ENCODE data around the gene LPO. TPM values are rescaled to one million over a fixed set of nuclear protein-coding genes. Genes with fewer than 3 reads are reported as not detected.

The LPO gene
- total RNA-seq, 1 experiment from 2014 or later = 0.20 TPM

GRCh38 chr17:58219007-58219788 is 19.2 kb upstream of the LPO start, which contains the start of gene MKS1:
Gene MKS1 (minus strand): TSS chr17:58219255. CDS start chr17:58219230, 25 bp downstream.
- POLR2A ChIA-PET = interaction anchor here (1.2 kb wide), 1 partner anchor 198 kb away, joined by 7 read pairs; the partner anchor contains the start of gene RNF43
- Mint-ChIP-seq H3K4me3 (peak within 1 kb of the TSS; percentile 93), H3K36me3 (no peaks in the 10 kb centered on the region; the same call in 1 of the 2 replicates)
- TF ChIP-seq SP1 (CRISPR knock-in tag; conservative IDR thresholded peaks at IDR 0.05) (peak; percentile 66), ZMAT4 (CRISPR knock-in tag; IDR thresholded peaks at IDR 0.05) (no peak), ETV6 (CRISPR knock-in tag; IDR thresholded peaks at IDR 0.05) (no peak), ARID4B (CRISPR knock-in tag; IDR thresholded peaks at IDR 0.05; ENCODE audit: borderline replicate concordance) (peak; percentile 79; the same call in 1 of the 2 replicates), ZNF281 (CRISPR knock-in tag; IDR thresholded peaks at IDR 0.05) (no peak), HMGXB4 (CRISPR knock-in tag; IDR thresholded peaks at IDR 0.05) (peak; percentile 69; the same call in 1 of the 2 replicates), CBFB (CRISPR knock-in tag; IDR thresholded peaks at IDR 0.05; ENCODE audit: low read depth) (no peak), E2F1 (CRISPR knock-in tag; IDR thresholded peaks at IDR 0.05) (no peak), ZNF317 (CRISPR knock-in tag; IDR thresholded peaks at IDR 0.05; ENCODE audit: borderline replicate concordance, low read depth) (no peak), TEAD4 (CRISPR knock-in tag; IDR thresholded peaks at IDR 0.05) (no peak), KAT7 (CRISPR knock-in tag; IDR thresholded peaks at IDR 0.05; ENCODE audit: borderline replicate concordance) (peak; percentile 45; the same call in 1 of the 2 replicates), E2F5 (CRISPR knock-in tag; IDR thresholded peaks at IDR 0.05) (peak; percentile 71; the same call in 1 of the 2 replicates), CTCF (IDR thresholded peaks at IDR 0.05) (no peak), ZNF532 (CRISPR knock-in tag; IDR thresholded peaks at IDR 0.05; ENCODE audit: borderline replicate concordance) (no peak), FOXJ3 (CRISPR knock-in tag; IDR thresholded peaks at IDR 0.05; ENCODE audit: borderline replicate concordance) (no peak), NR1H2 (CRISPR knock-in tag; IDR thresholded peaks at IDR 0.05) (no peak)

More at GRCh38 chr17:58219007-58219788, 19.2 kb upstream of the LPO start, which contains the start of gene MKS1:
- Mint-ChIP-seq H3K27me3 (ENCODE audit: low read depth) (peaks cover 30% of the 10 kb centered on the region), H3K4me1 (peaks cover 9% of the 10 kb centered on the region), H3K27ac (peak within 1 kb of the TSS; percentile 92), H3K9me3 (no peaks in the 10 kb centered on the region)
- peak; percentile 100 for ATAC-seq
- peak; percentile 97 for DNase-seq (ENCODE audit: low spot score)
- CTCF ChIA-PET = interaction anchor here (0.5 to 3.0 kb wide), 20 partner anchors 9 to 257 kb away, joined by 3 to 29 read pairs (median 4); partner anchors contain the start of gene LPO
